Naive B cell (primary cell): ENCODE data around the gene VCAN. TPM values are rescaled to one million over a fixed set of nuclear protein-coding genes. Genes with fewer than 3 reads are reported as not detected.

Experiments
- ATAC-seq, 2 donors: fragments of 150-1000 bp; cut with Tn5 transposase; 2 replicates each; pipeline ENCODE4 v1.10.0; 2021; ENCODE audit warnings: low read depth in 2 of 2, mild to moderate bottlenecking in 2 of 2, moderate library complexity in 2 of 2
- DNase-seq: peaks from one replicate; pipeline ENCODE4 v3.0.0; 2022
- H3K27ac Mint-ChIP-seq, 6 donors: one replicate each; pipeline ENCODE4 v1.8.0; 2020 to 2022; ENCODE audit warnings: mild to moderate bottlenecking in 6 of 6, mixed read lengths in 6 of 6, moderate library complexity in 5 of 6, inconsistent platforms in 2 of 6
- H3K27me3 Mint-ChIP-seq, 3 donors: one replicate each; pipeline ENCODE4 v1.8.0; 2021 to 2022; ENCODE audit warnings: mixed read lengths in 3 of 3, mild to moderate bottlenecking in 1 of 3
- H3K36me3 Mint-ChIP-seq, 2 donors: one replicate each; pipeline ENCODE4 v1.8.0; 2020 to 2022; ENCODE audit warnings: mixed read lengths in 2 of 2, inconsistent platforms in 1 of 2, mild to moderate bottlenecking in 1 of 2
- H3K4me1 Mint-ChIP-seq, 3 donors: one replicate each; pipeline ENCODE4 v1.8.0; 2020 to 2022; ENCODE audit warnings: mixed read lengths in 3 of 3, inconsistent platforms in 1 of 3, mild to moderate bottlenecking in 1 of 3, moderate library complexity in 1 of 3
- H3K4me3 Mint-ChIP-seq, 8 donors: one replicate each; pipeline ENCODE4 v1.8.0; 2020 to 2022; ENCODE audit warnings: mild to moderate bottlenecking in 8 of 8, mixed read lengths in 8 of 8, moderate library complexity in 8 of 8, inconsistent platforms in 2 of 8
- H3K9me3 Mint-ChIP-seq, 7 donors: one replicate each; pipeline ENCODE4 v1.8.0; 2020 to 2022; ENCODE audit warnings: mixed read lengths in 7 of 7, mild to moderate bottlenecking in 5 of 7, inconsistent platforms in 2 of 7, moderate library complexity in 1 of 7
- polyA plus RNA-seq, 6 donors: library from polyadenylated mRNA; unstranded; fragments of 300-500 nt; fragmentation: Illumina TruSeq; gene quantifications; one replicate each; pipeline ENCODE4 v1.2.3, GENCODE V29; 2021; ENCODE audit warnings: low read depth in 6 of 6

Gene VCAN
- polyA plus RNA-seq, 6 donors from 2014 or later: 0.28 to 2.1 (median 0.66) TPM

- ATAC-seq (no peak), DNase-seq (no peak)
- peaks cover 0 to 7% (median 5%) of the 10 kb centered on the region in 3 donors for H3K27me3 Mint-ChIP-seq
- no peak overlapping the region for H3K27ac Mint-ChIP-seq
- H3K4me1 Mint-ChIP-seq: no peaks in the 10 kb centered on the region
- no peaks in the 10 kb centered on the region for H3K36me3 Mint-ChIP-seq
- H3K9me3 Mint-ChIP-seq: peaks cover 0 to 10% (median 0%) of the 10 kb centered on the region in 7 donors
- no peak overlapping the region for H3K4me3 Mint-ChIP-seq
Measured at GRCh38 chr5:83516377-83516776, 44.8 kb downstream of the VCAN start.

- DNase-seq: no peak
- Mint-ChIP-seq H3K27ac (no peak overlapping the region), H3K36me3 (no peaks in the 10 kb centered on the region), H3K27me3 (peaks cover 0 to 7% (median 5%) of the 10 kb centered on the region in 3 donors), H3K4me1 (no peaks in the 10 kb centered on the region), H3K9me3 (peaks cover 0 to 10% (median 0%) of the 10 kb centered on the region in 7 donors), H3K4me3 (no peak overlapping the region)
- no peak for ATAC-seq
Measured at GRCh38 chr5:83517072-83517687, 45.6 kb downstream of the VCAN start.

GRCh38 chr5:83517688-83518085 lies 46.1 kb downstream of the VCAN start:
- Mint-ChIP-seq H3K27ac (no peak overlapping the region), H3K4me1 (no peaks in the 10 kb centered on the region), H3K4me3 (no peak overlapping the region), H3K9me3 (peaks cover 0 to 10% (median 0%) of the 10 kb centered on the region in 7 donors), H3K27me3 (peaks cover 0 to 7% (median 5%) of the 10 kb centered on the region in 3 donors), H3K36me3 (no peaks in the 10 kb centered on the region)
- DNase-seq (no peak), ATAC-seq (no peak)

GRCh38 chr5:83518319-83519061 lies 46.9 kb downstream of the VCAN start:
- Mint-ChIP-seq H3K4me3 (no peak overlapping the region), H3K9me3 (peaks cover 0 to 10% (median 0%) of the 10 kb centered on the region in 7 donors)

GRCh38 chr5:83522446-83522845 lies 50.9 kb downstream of the VCAN start:
- Mint-ChIP-seq H3K36me3 (no peaks in the 10 kb centered on the region), H3K9me3 (peaks cover 0 to 10% (median 0%) of the 10 kb centered on the region in 7 donors), H3K27me3 (peaks cover 0 to 10% (median 5%) of the 10 kb centered on the region in 3 donors), H3K4me1 (no peaks in the 10 kb centered on the region), H3K4me3 (no peak overlapping the region), H3K27ac (no peak overlapping the region)
- DNase-seq (no peak), ATAC-seq (no peak)

More at GRCh38 chr5:83518319-83519061, 46.9 kb downstream of the VCAN start:
- Mint-ChIP-seq H3K27me3 (peaks cover 0 to 8% (median 5%) of the 10 kb centered on the region in 3 donors), H3K4me1 (no peaks in the 10 kb centered on the region), H3K27ac (no peak overlapping the region), H3K36me3 (no peaks in the 10 kb centered on the region)
- ATAC-seq (no peak), DNase-seq (no peak)

GRCh38 chr5:83523929-83524328 lies 52.4 kb downstream of the VCAN start:
- H3K9me3 Mint-ChIP-seq: peaks cover 0 to 10% (median 0%) of the 10 kb centered on the region in 7 donors
- H3K36me3 Mint-ChIP-seq: no peaks in the 10 kb centered on the region
- ATAC-seq (no peak), DNase-seq (no peak)
- peaks cover 0 to 10% (median 5%) of the 10 kb centered on the region in 3 donors for H3K27me3 Mint-ChIP-seq
- H3K27ac Mint-ChIP-seq: no peak overlapping the region
- H3K4me3 Mint-ChIP-seq: no peak overlapping the region
- H3K4me1 Mint-ChIP-seq: no peaks in the 10 kb centered on the region

- ATAC-seq: no peak
- no peaks in the 10 kb centered on the region for H3K36me3 Mint-ChIP-seq
Measured at GRCh38 chr5:83524345-83524744, 52.8 kb downstream of the VCAN start.

GRCh38 chr5:83524991-83525390 lies 53.4 kb downstream of the VCAN start:
- Mint-ChIP-seq H3K4me1 (no peaks in the 10 kb centered on the region), H3K27me3 (peaks cover 0 to 4% (median under 1%) of the 10 kb centered on the region in 3 donors), H3K27ac (no peak overlapping the region), H3K36me3 (no peaks in the 10 kb centered on the region), H3K4me3 (no peak overlapping the region), H3K9me3 (peaks cover 0 to 4% (median 0%) of the 10 kb centered on the region in 7 donors)
- ATAC-seq (no peak), DNase-seq (no peak)

More at GRCh38 chr5:83524345-83524744, 52.8 kb downstream of the VCAN start:
- H3K9me3 Mint-ChIP-seq: peaks cover 0 to 10% (median 0%) of the 10 kb centered on the region in 7 donors
- peaks cover 0 to 10% (median 5%) of the 10 kb centered on the region in 3 donors for H3K27me3 Mint-ChIP-seq
- no peak overlapping the region for H3K4me3 Mint-ChIP-seq
- no peak for DNase-seq
- H3K4me1 Mint-ChIP-seq: no peaks in the 10 kb centered on the region
- H3K27ac Mint-ChIP-seq: no peak overlapping the region

GRCh38 chr5:83526289-83526688 lies 54.7 kb downstream of the VCAN start:
- Mint-ChIP-seq H3K27ac (no peak overlapping the region), H3K36me3 (no peaks in the 10 kb centered on the region), H3K4me3 (no peak overlapping the region), H3K27me3 (peaks cover 0 to 3% (median 0%) of the 10 kb centered on the region in 3 donors), H3K9me3 (no peaks in the 10 kb centered on the region), H3K4me1 (no peaks in the 10 kb centered on the region)
- ATAC-seq (no peak), DNase-seq (no peak)

GRCh38 chr5:83527221-83527620 lies 55.7 kb downstream of the VCAN start:
- H3K27ac Mint-ChIP-seq: no peak overlapping the region
- no peaks in the 10 kb centered on the region for H3K9me3 Mint-ChIP-seq
- no peaks in the 10 kb centered on the region for H3K4me1 Mint-ChIP-seq
- no peaks in the 10 kb centered on the region for H3K36me3 Mint-ChIP-seq
- peaks cover 0 to 4% (median 3%) of the 10 kb centered on the region in 3 donors for H3K27me3 Mint-ChIP-seq
- DNase-seq: no peak
- no peak overlapping the region for H3K4me3 Mint-ChIP-seq
- no peak for ATAC-seq

GRCh38 chr5:83527722-83528438 lies 56.3 kb downstream of the VCAN start:
- no peak for ATAC-seq
- Mint-ChIP-seq H3K4me1 (no peaks in the 10 kb centered on the region), H3K4me3 (no peak overlapping the region), H3K36me3 (no peaks in the 10 kb centered on the region), H3K9me3 (no peaks in the 10 kb centered on the region), H3K27ac (no peak overlapping the region), H3K27me3 (peaks cover 0 to 4% (median 3%) of the 10 kb centered on the region in 3 donors)
- DNase-seq: no peak

GRCh38 chr5:83528439-83528769 lies 56.9 kb downstream of the VCAN start:
- Mint-ChIP-seq H3K4me3 (no peak overlapping the region), H3K4me1 (no peaks in the 10 kb centered on the region), H3K27me3 (peaks cover 0 to 4% (median 3%) of the 10 kb centered on the region in 3 donors), H3K27ac (no peak overlapping the region), H3K9me3 (no peaks in the 10 kb centered on the region), H3K36me3 (no peaks in the 10 kb centered on the region)
- DNase-seq: no peak
- ATAC-seq: no peak

- no peak overlapping the region for H3K4me3 Mint-ChIP-seq
- H3K4me1 Mint-ChIP-seq: no peaks in the 10 kb centered on the region
- no peaks in the 10 kb centered on the region for H3K36me3 Mint-ChIP-seq
- DNase-seq (no peak), ATAC-seq (no peak)
- H3K9me3 Mint-ChIP-seq: no peaks in the 10 kb centered on the region
- peaks cover 0 to 4% (median 0%) of the 10 kb centered on the region in 3 donors for H3K27me3 Mint-ChIP-seq
- no peak overlapping the region for H3K27ac Mint-ChIP-seq
Measured at GRCh38 chr5:83530193-83530592, 58.6 kb downstream of the VCAN start.
